Measurements from ENCODE around the gene ERC2.

- TF ChIP-seq, protein P1, sequence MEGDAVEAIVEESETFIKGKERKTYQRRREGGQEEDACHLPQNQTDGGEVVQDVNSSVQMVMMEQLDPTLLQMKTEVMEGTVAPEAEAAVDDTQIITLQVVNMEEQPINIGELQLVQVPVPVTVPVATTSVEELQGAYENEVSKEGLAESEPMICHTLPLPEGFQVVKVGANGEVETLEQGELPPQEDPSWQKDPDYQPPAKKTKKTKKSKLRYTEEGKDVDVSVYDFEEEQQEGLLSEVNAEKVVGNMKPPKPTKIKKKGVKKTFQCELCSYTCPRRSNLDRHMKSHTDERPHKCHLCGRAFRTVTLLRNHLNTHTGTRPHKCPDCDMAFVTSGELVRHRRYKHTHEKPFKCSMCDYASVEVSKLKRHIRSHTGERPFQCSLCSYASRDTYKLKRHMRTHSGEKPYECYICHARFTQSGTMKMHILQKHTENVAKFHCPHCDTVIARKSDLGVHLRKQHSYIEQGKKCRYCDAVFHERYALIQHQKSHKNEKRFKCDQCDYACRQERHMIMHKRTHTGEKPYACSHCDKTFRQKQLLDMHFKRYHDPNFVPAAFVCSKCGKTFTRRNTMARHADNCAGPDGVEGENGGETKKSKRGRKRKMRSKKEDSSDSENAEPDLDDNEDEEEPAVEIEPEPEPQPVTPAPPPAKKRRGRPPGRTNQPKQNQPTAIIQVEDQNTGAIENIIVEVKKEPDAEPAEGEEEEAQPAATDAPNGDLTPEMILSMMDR (conservative IDR thresholded peaks at IDR 0.05; ENCODE audit: low read length): no peak
- TF ChIP-seq EZH2phosphoT487 (IDR thresholded peaks at IDR 0.05; ENCODE audit: borderline replicate concordance, low read depth, low read length): no peak
These were observed 895.5 kb downstream of the ERC2 start for GRCh38 chr3:55572816-55573215.

Data from OCI-LY7 (cell line).